H9 (cell line): ENCODE results near the gene C1QTNF6. TPM values are rescaled to one million over a fixed set of nuclear protein-coding genes. Genes with fewer than 3 reads are reported as not detected.

Experiments
- DNase-seq: peaks from one replicate; pipeline ENCODE4 v3.0.0-alpha.2; 2017
- H2AFZ ChIP-seq: one replicate; pipeline ENCODE4 v1.6.1; 2013; ENCODE audit warnings: mild to moderate bottlenecking, low read length, control low read depth, moderate library complexity
- H2AK5ac ChIP-seq: 2 replicates; pipeline ENCODE4 v1.6.1; 2013; ENCODE audit warnings: low read length, control low read depth, mixed read lengths; ENCODE audit not compliant: insufficient read length
- H2BK120ac ChIP-seq: one replicate; pipeline ENCODE4 v1.6.1; 2013; ENCODE audit warnings: low read depth, mild to moderate bottlenecking, low read length, control low read depth, inconsistent platforms; ENCODE audit not compliant: poor library complexity, severe bottlenecking
- H2BK12ac ChIP-seq: 2 replicates; pipeline ENCODE4 v1.6.1; 2013; ENCODE audit warnings: low read length, control low read depth, mixed read lengths, low read depth; ENCODE audit not compliant: insufficient read length
- H2BK15ac ChIP-seq: 2 replicates; pipeline ENCODE4 v1.6.1; 2013; ENCODE audit warnings: low read depth, low read length, control low read depth
- H2BK20ac ChIP-seq: one replicate; pipeline ENCODE4 v1.6.1; 2013; ENCODE audit warnings: low read depth, mild to moderate bottlenecking, low read length, control low read depth, inconsistent platforms; ENCODE audit not compliant: poor library complexity, severe bottlenecking
- H2BK5ac ChIP-seq: 2 replicates; pipeline ENCODE4 v1.6.1; 2013; ENCODE audit warnings: low read length, control low read depth, mixed read lengths; ENCODE audit not compliant: insufficient read length
- H3K14ac ChIP-seq: 2 replicates; pipeline ENCODE4 v1.6.1; 2013; ENCODE audit warnings: low read length, control low read depth; ENCODE audit not compliant: insufficient read depth
- H3K18ac ChIP-seq: 2 replicates; pipeline ENCODE4 v1.6.1; 2013; ENCODE audit warnings: low read depth, mild to moderate bottlenecking, mixed read lengths, low read length, control low read depth; ENCODE audit not compliant: insufficient read length
- H3K23ac ChIP-seq: 2 replicates; pipeline ENCODE4 v1.6.1; 2013; ENCODE audit warnings: low read length, control low read depth, mixed read lengths, low read depth; ENCODE audit not compliant: insufficient read length
- H3K23me2 ChIP-seq: 2 replicates; pipeline ENCODE4 v1.6.1; 2013; ENCODE audit warnings: low read depth, mild to moderate bottlenecking, mixed read lengths, low read length, control low read depth; ENCODE audit not compliant: insufficient read length, poor library complexity, severe bottlenecking
- H3K27ac ChIP-seq: 2 replicates; pipeline ENCODE4 v1.5.1; 2013; ENCODE audit warnings: low read length, control low read depth, mixed read lengths, low read depth; ENCODE audit not compliant: insufficient read length
- H3K27me3 ChIP-seq: 2 replicates; pipeline ENCODE4 v1.6.1; 2013; ENCODE audit warnings: low read length, control low read depth, inconsistent platforms; ENCODE audit not compliant: insufficient read depth
- H3K4ac ChIP-seq: 2 replicates; pipeline ENCODE4 v1.6.1; 2013; ENCODE audit warnings: low read depth, mild to moderate bottlenecking, control low read depth, inconsistent platforms, low read length, moderate library complexity
- H3K4me1 ChIP-seq: 2 replicates; pipeline ENCODE4 v1.6.1; 2013; ENCODE audit warnings: low read length, control low read depth, inconsistent platforms; ENCODE audit not compliant: insufficient read depth
- H3K4me2 ChIP-seq: 2 replicates; pipeline ENCODE4 v1.6.1; 2013; ENCODE audit warnings: low read length, control low read depth, mixed read lengths; ENCODE audit not compliant: insufficient read length, insufficient read depth
- H3K56ac ChIP-seq: 2 replicates; pipeline ENCODE4 v1.6.1; 2013; ENCODE audit warnings: low read depth, mild to moderate bottlenecking, mixed read lengths, low read length, control low read depth; ENCODE audit not compliant: insufficient read length
- H3K79me1 ChIP-seq: 2 replicates; pipeline ENCODE4 v1.6.1; 2013; ENCODE audit warnings: low read depth, mild to moderate bottlenecking, moderate library complexity, low read length, control low read depth, inconsistent platforms; ENCODE audit not compliant: insufficient read depth, poor library complexity, severe bottlenecking
- H3K79me2 ChIP-seq: 2 replicates; pipeline ENCODE4 v1.6.1; 2013; ENCODE audit warnings: low read length, control low read depth, inconsistent platforms; ENCODE audit not compliant: insufficient read depth
- H3K9ac ChIP-seq: 2 replicates; pipeline ENCODE4 v1.6.1; 2013; ENCODE audit warnings: low read length, control low read depth, mixed read lengths; ENCODE audit not compliant: insufficient read length; ENCODE audit errors: extremely low read depth
- H3K9me3 ChIP-seq: one replicate; pipeline ENCODE4 v1.6.1; 2013; ENCODE audit warnings: low read depth, low read length, inconsistent platforms; ENCODE audit not compliant: control insufficient read depth
- H3T11ph ChIP-seq: one replicate; pipeline ENCODE4 v1.6.1; 2013; ENCODE audit warnings: mild to moderate bottlenecking, low read length, control low read depth, inconsistent platforms
- H4K20me1 ChIP-seq: one replicate; pipeline ENCODE4 v1.6.1; 2013; ENCODE audit not compliant: control insufficient read depth, insufficient read length, insufficient read depth
- H4K5ac ChIP-seq: 2 replicates; pipeline ENCODE4 v1.6.1; 2013; ENCODE audit warnings: low read depth, mild to moderate bottlenecking, mixed read lengths, low read length, control low read depth; ENCODE audit not compliant: insufficient read length
- H4K8ac ChIP-seq: replicated peaks from 2 replicates; pipeline ENCODE4 v1.6.1; 2013; ENCODE audit warnings: low read length, control low read depth, mixed read lengths, low read depth; ENCODE audit not compliant: insufficient read length
- H4K91ac ChIP-seq: 2 replicates; pipeline ENCODE4 v1.6.1; 2013; ENCODE audit warnings: low read depth, mild to moderate bottlenecking, moderate library complexity, mixed read lengths, low read length, control low read depth; ENCODE audit not compliant: insufficient read length
- H3K27ac Mint-ChIP-seq, 3 experiments: 2 replicates in 2 of 3; 3 replicates in 1 of 3; pipeline ENCODE4 v1.8.0; 2020 to 2021; ENCODE audit warnings: mixed read lengths in 3 of 3, mild to moderate bottlenecking in 1 of 3, moderate library complexity in 1 of 3
- H3K27me3 Mint-ChIP-seq: 2 replicates; pipeline ENCODE4 v1.8.0; 2021; ENCODE audit warnings: low read depth, mild to moderate bottlenecking, moderate library complexity, mixed read lengths
- H3K36me3 Mint-ChIP-seq, 3 experiments: 2 replicates in 2 of 3; 3 replicates in 1 of 3; pipeline ENCODE4 v1.8.0; 2020 to 2021; ENCODE audit warnings: low read depth in 3 of 3, mixed read lengths in 3 of 3; ENCODE audit not compliant: insufficient read depth in 1 of 3
- H3K4me1 Mint-ChIP-seq, 2 experiments: 2 replicates each; pipeline ENCODE4 v1.8.0; 2020; ENCODE audit warnings: mixed read lengths in 2 of 2
- H3K4me3 Mint-ChIP-seq, 2 experiments: 2 replicates in 1 of 2; 3 replicates in 1 of 2; pipeline ENCODE4 v1.8.0; 2020 to 2021; ENCODE audit warnings: mild to moderate bottlenecking in 2 of 2, mixed read lengths in 2 of 2, moderate library complexity in 1 of 2
- H3K9me3 Mint-ChIP-seq, 2 experiments: 2 replicates in 1 of 2; 3 replicates in 1 of 2; pipeline ENCODE4 v1.8.0; 2020; ENCODE audit warnings: mild to moderate bottlenecking in 2 of 2, mixed read lengths in 2 of 2, moderate library complexity in 1 of 2
- CTCF ChIP-seq: fragments of 200-600 bp; sonication (generic); conservative IDR thresholded peaks from 3 replicates; pipeline ENCODE4 v1.8.0; 2021; ENCODE audit warnings: antibody characterized with exemption, mild to moderate bottlenecking
- WGBS: extraction: QIAGEN DNeasy Blood & Tissue Kit; methylation state at CpG from one replicate; pipeline ENCODE4 v1.1.7; 2013; ENCODE audit warnings: missing lambda C conversion rate, low lambda C conversion rate, mixed read lengths; ENCODE audit not compliant: insufficient read length; ENCODE audit errors: extremely low coverage; 5-methylcytosine and 5-hydroxymethylcytosine counted together
- total RNA-seq: library from RNA; stranded (reverse); gene quantifications from 2 replicates; pipeline ENCODE4 v1.2.1, GENCODE V29; 2021

Gene C1QTNF6
- total RNA-seq, 1 experiment from 2014 or later: 5.0 TPM

DNA sequence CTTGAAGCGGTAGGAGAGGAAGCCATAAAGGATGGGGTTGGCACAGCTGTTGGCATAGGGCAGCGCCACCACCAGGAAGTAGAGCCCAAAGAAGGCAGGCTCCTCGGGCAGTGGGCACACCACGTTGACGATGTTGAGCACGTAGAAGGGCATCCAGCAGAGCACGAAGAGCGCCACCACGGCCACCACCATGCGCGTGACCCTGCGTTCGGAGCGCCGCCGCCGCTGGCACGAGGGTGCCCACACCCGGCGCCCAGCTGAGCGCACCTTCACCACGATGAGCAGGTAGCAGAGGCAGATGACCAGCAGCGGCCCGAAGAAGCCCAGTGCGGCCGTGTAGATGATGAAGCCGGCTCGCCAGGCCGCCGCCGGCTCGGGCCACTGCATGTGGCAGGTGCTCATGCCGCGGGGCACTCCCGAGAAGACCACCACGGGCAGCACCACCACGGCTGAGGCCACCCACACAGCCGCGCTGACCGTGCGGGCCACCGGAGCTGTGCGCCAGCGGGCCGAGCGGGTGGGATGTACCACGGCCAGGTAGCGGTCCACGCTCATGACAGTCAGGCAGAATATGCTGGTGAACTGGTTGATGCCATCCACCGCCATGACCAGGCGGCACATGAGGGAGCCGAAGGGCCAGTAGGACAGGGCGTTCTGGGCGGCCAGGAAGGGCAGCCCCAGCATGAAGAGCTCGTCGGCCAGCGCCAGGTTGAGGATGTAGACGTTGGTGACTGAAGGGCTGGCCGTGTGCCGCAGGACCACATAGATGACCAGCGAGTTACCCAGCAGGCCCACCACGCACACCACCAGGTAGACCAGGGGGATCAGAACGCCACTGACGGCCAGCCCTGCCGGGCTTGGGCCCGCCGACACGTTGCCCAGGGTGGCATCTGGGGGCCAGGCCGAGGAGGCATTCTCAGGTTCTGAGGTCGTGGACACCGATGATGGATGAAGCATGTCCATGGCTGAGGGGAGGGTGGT lies 19.1 kb upstream of the C1QTNF6 start:
- Histone ChIP-seq H3K4me2 (no peak overlapping the region), H2BK120ac (no peak overlapping the region), H2BK5ac (no peak overlapping the region), H3K79me2 (no peaks in the 10 kb centered on the region), H2BK15ac (no peak overlapping the region), H3K23me2 (no peaks in the 10 kb centered on the region), H3K27me3 (no peaks in the 10 kb centered on the region), H2AFZ (no peak overlapping the region), H2BK20ac (no peak overlapping the region), H4K91ac (no peak overlapping the region), H3K4ac (no peak overlapping the region), H3K9me3 (no peaks in the 10 kb centered on the region), H3K18ac (no peak overlapping the region), H4K5ac (no peak overlapping the region), H3K9ac (no peak overlapping the region), H2AK5ac (no peak overlapping the region), H3K79me1 (no peaks in the 10 kb centered on the region), H3K14ac (no peak overlapping the region; the same call in 1 of the 2 replicates), H3K56ac (no peak overlapping the region), H3K4me1 (no peaks in the 10 kb centered on the region), H2BK12ac (no peak overlapping the region), H3K23ac (no peak overlapping the region), H3K27ac (no peak overlapping the region), H4K20me1 (no peaks in the 10 kb centered on the region), H3T11ph (no peak overlapping the region), H4K8ac (no peak overlapping the region)
- Mint-ChIP-seq H3K4me1 (peaks cover 7 to 24% of the 10 kb centered on the region in 2 experiments), H3K36me3 (no peaks in the 10 kb centered on the region), H3K4me3 (no peak overlapping the region), H3K27ac (no peak overlapping the region), H3K9me3 (no peaks in the 10 kb centered on the region), H3K27me3 (peaks cover 23% of the 10 kb centered on the region)
- DNase-seq: no peak
- TF ChIP-seq CTCF: no peak
- WGBS: no CpG with 5 or more reads among the region's 71 CpGs
